Measurements from ENCODE around the gene RPS6KA1.

Gene RPS6KA1

GRCh38 chr1:26574018-26574417 lies 44.5 kb downstream of the RPS6KA1 start:
- Histone ChIP-seq H2BK15ac (replicated peaks; ENCODE audit: low read depth) (no peak overlapping the region), H3K27ac (ENCODE audit: low read depth, low read length) (no peak overlapping the region), H2BK5ac (ENCODE audit: low read length) (no peak overlapping the region), H3K23ac (ENCODE audit: low read length) (no peak overlapping the region), H3K4me2 (ENCODE audit: low read length) (no peak overlapping the region), H3K79me2 (ENCODE audit: control insufficient read depth, insufficient read depth, low read length) (no peaks in the 10 kb centered on the region), H4K5ac (ENCODE audit: low read length) (no peak overlapping the region), H3K4me3 (ENCODE audit: low read length) (no peak overlapping the region), H3K36me3 (ENCODE audit: control insufficient read depth, insufficient read depth, low read length) (peaks cover 9% of the 10 kb centered on the region), H3K18ac (ENCODE audit: low read length) (no peak overlapping the region), H3K9ac (ENCODE audit: low read length) (no peak overlapping the region), H3K4ac (ENCODE audit: low read depth, low read length) (no peak overlapping the region), H2AK5ac (ENCODE audit: low read length) (no peak overlapping the region), H3K27me3 (ENCODE audit: insufficient read depth, low read length, poor library complexity) (no peaks in the 10 kb centered on the region), H3K79me1 (ENCODE audit: low read length) (no peaks in the 10 kb centered on the region), H4K8ac (ENCODE audit: low read depth, low read length) (no peak overlapping the region), H3K56ac (ENCODE audit: low read length) (no peak overlapping the region), H3K4me1 (ENCODE audit: control insufficient read depth, low read depth, low read length) (no peaks in the 10 kb centered on the region), H2BK120ac (ENCODE audit: low read depth, low read length) (no peak overlapping the region)
- no CpG with 5 or more reads among the region's 13 CpGs for WGBS (ENCODE audit: extremely low coverage, insufficient coverage, low lambda C conversion rate)
- DNase-seq: no peak

- no peak for DNase-seq
- no peak overlapping the region for H2BK15ac ChIP-seq (replicated peaks; ENCODE audit: low read depth)
- no peak overlapping the region for H3K23ac ChIP-seq (ENCODE audit: low read length)
- H3K4me2 ChIP-seq (ENCODE audit: low read length): no peak overlapping the region
- no peak overlapping the region for H3K56ac ChIP-seq (ENCODE audit: low read length)
- H4K8ac ChIP-seq (ENCODE audit: low read depth, low read length): no peak overlapping the region
- H4K5ac ChIP-seq (ENCODE audit: low read length): no peak overlapping the region
- no peak overlapping the region for H2AK5ac ChIP-seq (ENCODE audit: low read length)
- no peak overlapping the region for H3K4me3 ChIP-seq (ENCODE audit: low read length)
- no peak overlapping the region for H3K27ac ChIP-seq (ENCODE audit: low read depth, low read length)
- H2BK120ac ChIP-seq (ENCODE audit: low read depth, low read length): no peak overlapping the region
- H3K9ac ChIP-seq (ENCODE audit: low read length): no peak overlapping the region
- no peak overlapping the region for H3K4ac ChIP-seq (ENCODE audit: low read depth, low read length)
- no peak overlapping the region for H2BK5ac ChIP-seq (ENCODE audit: low read length)
- H3K79me2 ChIP-seq (ENCODE audit: control insufficient read depth, insufficient read depth, low read length): no peaks in the 10 kb centered on the region
- peaks cover 9% of the 10 kb centered on the region for H3K36me3 ChIP-seq (ENCODE audit: control insufficient read depth, insufficient read depth, low read length)
- H3K27me3 ChIP-seq (ENCODE audit: insufficient read depth, low read length, poor library complexity): no peaks in the 10 kb centered on the region
- no peak overlapping the region for H3K18ac ChIP-seq (ENCODE audit: low read length)
- no CpG with 5 or more reads among the region's 6 CpGs for WGBS (ENCODE audit: extremely low coverage, insufficient coverage, low lambda C conversion rate)
- H3K79me1 ChIP-seq (ENCODE audit: low read length): no peaks in the 10 kb centered on the region
- H3K4me1 ChIP-seq (ENCODE audit: control insufficient read depth, low read depth, low read length): no peaks in the 10 kb centered on the region
Observed at GRCh38 chr1:26574719-26575251, 45.2 kb downstream of the RPS6KA1 start.

GRCh38 chr1:26575348-26575747 lies 45.8 kb downstream of the RPS6KA1 start:
- Histone ChIP-seq H3K27me3 (ENCODE audit: insufficient read depth, low read length, poor library complexity) (no peaks in the 10 kb centered on the region), H3K36me3 (ENCODE audit: control insufficient read depth, insufficient read depth, low read length) (peaks cover 9% of the 10 kb centered on the region), H4K5ac (ENCODE audit: low read length) (no peak overlapping the region), H3K79me2 (ENCODE audit: control insufficient read depth, insufficient read depth, low read length) (no peaks in the 10 kb centered on the region), H2AK5ac (ENCODE audit: low read length) (no peak overlapping the region), H3K4me2 (ENCODE audit: low read length) (no peak overlapping the region), H3K23ac (ENCODE audit: low read length) (no peak overlapping the region), H2BK120ac (ENCODE audit: low read depth, low read length) (no peak overlapping the region), H3K27ac (ENCODE audit: low read depth, low read length) (no peak overlapping the region), H3K4me1 (ENCODE audit: control insufficient read depth, low read depth, low read length) (no peaks in the 10 kb centered on the region), H3K56ac (ENCODE audit: low read length) (no peak overlapping the region), H3K4me3 (ENCODE audit: low read length) (no peak overlapping the region), H2BK15ac (replicated peaks; ENCODE audit: low read depth) (no peak overlapping the region), H4K8ac (ENCODE audit: low read depth, low read length) (no peak overlapping the region), H3K18ac (ENCODE audit: low read length) (no peak overlapping the region), H3K9ac (ENCODE audit: low read length) (no peak overlapping the region), H3K4ac (ENCODE audit: low read depth, low read length) (no peak overlapping the region), H3K79me1 (ENCODE audit: low read length) (no peaks in the 10 kb centered on the region), H2BK5ac (ENCODE audit: low read length) (no peak overlapping the region)
- no peak for DNase-seq
- WGBS (ENCODE audit: extremely low coverage, insufficient coverage, low lambda C conversion rate): no CpG with 5 or more reads among the region's 3 CpGs

GRCh38 chr1:26578167-26578566 lies 48.6 kb downstream of the RPS6KA1 start:
- Histone ChIP-seq H4K5ac (ENCODE audit: low read length) (no peak overlapping the region), H3K4me3 (ENCODE audit: low read length) (no peak overlapping the region), H2BK15ac (replicated peaks; ENCODE audit: low read depth) (no peak overlapping the region), H3K9ac (ENCODE audit: low read length) (no peak overlapping the region), H4K8ac (ENCODE audit: low read depth, low read length) (no peak overlapping the region), H2BK5ac (ENCODE audit: low read length) (no peak overlapping the region), H3K56ac (ENCODE audit: low read length) (no peak overlapping the region), H3K4me2 (ENCODE audit: low read length) (no peak overlapping the region), H3K79me2 (ENCODE audit: control insufficient read depth, insufficient read depth, low read length) (no peaks in the 10 kb centered on the region), H3K4ac (ENCODE audit: low read depth, low read length) (no peak overlapping the region), H2BK120ac (ENCODE audit: low read depth, low read length) (no peak overlapping the region), H3K23ac (ENCODE audit: low read length) (no peak overlapping the region), H3K36me3 (ENCODE audit: control insufficient read depth, insufficient read depth, low read length) (peaks cover 5% of the 10 kb centered on the region), H3K79me1 (ENCODE audit: low read length) (no peaks in the 10 kb centered on the region), H3K4me1 (ENCODE audit: control insufficient read depth, low read depth, low read length) (no peaks in the 10 kb centered on the region), H3K27ac (ENCODE audit: low read depth, low read length) (no peak overlapping the region), H2AK5ac (ENCODE audit: low read length) (no peak overlapping the region), H3K18ac (ENCODE audit: low read length) (no peak overlapping the region), H3K27me3 (ENCODE audit: insufficient read depth, low read length, poor library complexity) (no peaks in the 10 kb centered on the region)
- DNase-seq: no peak
- no CpG with 5 or more reads among the region's 4 CpGs for WGBS (ENCODE audit: extremely low coverage, insufficient coverage, low lambda C conversion rate)

GRCh38 chr1:26579681-26580111 lies 50.1 kb downstream of the RPS6KA1 start:
- Histone ChIP-seq H3K79me1 (ENCODE audit: low read length) (no peaks in the 10 kb centered on the region), H2BK15ac (replicated peaks; ENCODE audit: low read depth) (no peak overlapping the region), H3K9ac (ENCODE audit: low read length) (no peak overlapping the region), H3K18ac (ENCODE audit: low read length) (no peak overlapping the region), H3K27me3 (ENCODE audit: insufficient read depth, low read length, poor library complexity) (no peaks in the 10 kb centered on the region), H3K79me2 (ENCODE audit: control insufficient read depth, insufficient read depth, low read length) (no peaks in the 10 kb centered on the region), H2BK5ac (ENCODE audit: low read length) (no peak overlapping the region), H3K4me3 (ENCODE audit: low read length) (no peak overlapping the region), H3K36me3 (ENCODE audit: control insufficient read depth, insufficient read depth, low read length) (peaks cover 1% of the 10 kb centered on the region), H3K27ac (ENCODE audit: low read depth, low read length) (no peak overlapping the region), H3K56ac (ENCODE audit: low read length) (no peak overlapping the region), H3K4me2 (ENCODE audit: low read length) (no peak overlapping the region), H4K5ac (ENCODE audit: low read length) (no peak overlapping the region), H3K23ac (ENCODE audit: low read length) (no peak overlapping the region), H3K4me1 (ENCODE audit: control insufficient read depth, low read depth, low read length) (no peaks in the 10 kb centered on the region), H3K4ac (ENCODE audit: low read depth, low read length) (no peak overlapping the region), H4K8ac (ENCODE audit: low read depth, low read length) (no peak overlapping the region), H2BK120ac (ENCODE audit: low read depth, low read length) (no peak overlapping the region), H2AK5ac (ENCODE audit: low read length) (no peak overlapping the region)
- WGBS (ENCODE audit: extremely low coverage, insufficient coverage, low lambda C conversion rate): no CpG with 5 or more reads among the region's 3 CpGs
- DNase-seq: no peak

- Histone ChIP-seq H3K79me1 (ENCODE audit: low read length) (no peaks in the 10 kb centered on the region), H3K56ac (ENCODE audit: low read length) (no peak overlapping the region), H3K4me3 (ENCODE audit: low read length) (no peak overlapping the region), H2BK5ac (ENCODE audit: low read length) (no peak overlapping the region), H3K4ac (ENCODE audit: low read depth, low read length) (no peak overlapping the region), H2AK5ac (ENCODE audit: low read length) (no peak overlapping the region), H3K4me1 (ENCODE audit: control insufficient read depth, low read depth, low read length) (no peaks in the 10 kb centered on the region), H2BK120ac (ENCODE audit: low read depth, low read length) (no peak overlapping the region), H3K23ac (ENCODE audit: low read length) (no peak overlapping the region), H3K36me3 (ENCODE audit: control insufficient read depth, insufficient read depth, low read length) (no peaks in the 10 kb centered on the region), H2BK15ac (replicated peaks; ENCODE audit: low read depth) (no peak overlapping the region), H4K5ac (ENCODE audit: low read length) (no peak overlapping the region), H3K4me2 (ENCODE audit: low read length) (no peak overlapping the region), H3K27ac (ENCODE audit: low read depth, low read length) (no peak overlapping the region), H3K18ac (ENCODE audit: low read length) (no peak overlapping the region), H3K27me3 (ENCODE audit: insufficient read depth, low read length, poor library complexity) (no peaks in the 10 kb centered on the region), H3K9ac (ENCODE audit: low read length) (no peak overlapping the region), H4K8ac (ENCODE audit: low read depth, low read length) (no peak overlapping the region), H3K79me2 (ENCODE audit: control insufficient read depth, insufficient read depth, low read length) (no peaks in the 10 kb centered on the region)
- no peak for DNase-seq
- WGBS (ENCODE audit: extremely low coverage, insufficient coverage, low lambda C conversion rate): no CpG with 5 or more reads among the region's 6 CpGs
Observed at GRCh38 chr1:26580116-26580515, 50.6 kb downstream of the RPS6KA1 start.
